Stimulated activated naive CD8-positive, alpha-beta T cell treated with anti-CD3 and anti-CD28 coated beads, Interleukin-15, Interleukin-2, amounts not matched to agents 100 U/mL and 50 U/mL, for 24 hours (primary cell): ENCODE results near the gene DPP10.
"Not testable (repeated sequence)": the region's sequence is repeated elsewhere in the genome, so short reads cannot be mapped to it uniquely, and the experiment has no call there.

Experiments
- ATAC-seq: fragments of 150-1000 bp; cut with Tn5 transposase; one replicate; pipeline ENCODE4 v1.10.0; 2021
- DNase-seq: peaks from one replicate; pipeline ENCODE4 v3.0.0; 2021

The DPP10 gene

GRCh38 chr2:114442510-114442909 is at the start of gene DPP10:
TSS of gene DPP10 (plus strand) at chr2:114442641.
- DNase-seq, result peak; percentile 5
- no peak for ATAC-seq

- DNase-seq, result no peak
- ATAC-seq, result no peak
These were observed 41.6 kb upstream of the DPP10 start for GRCh38 chr2:114400890-114401289.

GRCh38 chr2:114405247-114406116 is 37.0 kb upstream of the DPP10 start:
- ATAC-seq (no peak), DNase-seq (no peak)

- ATAC-seq (no peak), DNase-seq (no peak)
These were observed 36.1 kb upstream of the DPP10 start for GRCh38 chr2:114406347-114406746.

- not testable (repeated sequence) for DNase-seq, ATAC-seq
These were observed 35.1 kb upstream of the DPP10 start for GRCh38 chr2:114407353-114407752.

- DNase-seq (no peak), ATAC-seq (no peak)
These were observed 20.7 kb upstream of the DPP10 start for GRCh38 chr2:114421781-114422180.

- DNase-seq, result no peak
- ATAC-seq, result no peak
These were observed 17.7 kb upstream of the DPP10 start for GRCh38 chr2:114424699-114425098.

- DNase-seq (no peak), ATAC-seq (no peak)
These were observed 15.7 kb upstream of the DPP10 start for GRCh38 chr2:114426756-114427155.

- ATAC-seq (no peak), DNase-seq (no peak)
These were observed 6.1 kb upstream of the DPP10 start for GRCh38 chr2:114436329-114436728.

GRCh38 chr2:114446571-114446970 is 4.1 kb downstream of the DPP10 start:
- DNase-seq, result no peak
- no peak for ATAC-seq

GRCh38 chr2:114450639-114451038 is 8.2 kb downstream of the DPP10 start:
- DNase-seq (no peak), ATAC-seq (no peak)

- ATAC-seq (no peak), DNase-seq (no peak)
These were observed 14.1 kb downstream of the DPP10 start for GRCh38 chr2:114456566-114456965.

GRCh38 chr2:114457956-114458355 is 15.5 kb downstream of the DPP10 start:
- DNase-seq (no peak), ATAC-seq (no peak)

GRCh38 chr2:114461116-114461515 is 18.7 kb downstream of the DPP10 start:
- no peak for DNase-seq
- no peak for ATAC-seq

GRCh38 chr2:114464961-114465706 is 22.7 kb downstream of the DPP10 start:
- DNase-seq (no peak), ATAC-seq (no peak)

GRCh38 chr2:114468343-114468742 is 25.9 kb downstream of the DPP10 start:
- ATAC-seq, result no peak
- DNase-seq, result no peak

- no peak for ATAC-seq
These were observed 29.8 kb downstream of the DPP10 start for GRCh38 chr2:114472246-114472645.

GRCh38 chr2:114472726-114473125 is 30.3 kb downstream of the DPP10 start:
- ATAC-seq, result no peak
- no peak for DNase-seq

More at GRCh38 chr2:114472246-114472645, 29.8 kb downstream of the DPP10 start:
- no peak for DNase-seq

GRCh38 chr2:114488841-114489530 is 46.5 kb downstream of the DPP10 start:
- no peak for ATAC-seq

GRCh38 chr2:114495046-114495445 is 52.6 kb downstream of the DPP10 start:
- DNase-seq (no peak), ATAC-seq (no peak)

More at GRCh38 chr2:114488841-114489530, 46.5 kb downstream of the DPP10 start:
- no peak for DNase-seq

- DNase-seq (no peak), ATAC-seq (no peak)
These were observed 54.5 kb downstream of the DPP10 start for GRCh38 chr2:114496959-114497358.

- no peak for ATAC-seq
- no peak for DNase-seq
These were observed 56.7 kb downstream of the DPP10 start for GRCh38 chr2:114499101-114499500.

- ATAC-seq (no peak), DNase-seq (no peak)
These were observed 65.3 kb downstream of the DPP10 start for GRCh38 chr2:114507744-114508143.
